Measurements from ENCODE around the gene CALN1.
"Not testable (repeated sequence)": the region's sequence is repeated elsewhere in the genome, so short reads cannot be mapped to it uniquely, and the experiment has no call there.

The CALN1 gene

DNA sequence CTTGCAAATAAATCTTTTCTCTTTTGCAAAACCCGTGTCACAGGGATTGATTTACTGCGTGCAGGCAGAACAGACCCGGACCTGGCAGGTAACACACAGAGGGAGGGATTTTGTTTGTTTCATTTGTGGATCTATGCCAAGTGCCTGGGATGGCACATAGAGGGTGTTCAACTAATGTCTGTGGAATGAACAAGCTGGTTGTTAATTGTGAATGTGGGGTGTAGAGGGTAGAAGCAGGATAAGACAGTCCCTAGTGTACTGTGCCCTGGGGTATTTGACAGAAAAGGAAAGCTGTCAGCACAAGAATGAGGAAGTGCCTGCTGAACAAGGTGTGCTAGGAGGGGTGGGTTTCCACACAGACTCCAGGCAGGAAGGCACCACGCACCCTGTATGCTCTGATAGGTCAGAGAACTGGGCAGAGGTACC lies 331.8 kb downstream of the CALN1 start:
- DNase-seq: no peak

DNA sequence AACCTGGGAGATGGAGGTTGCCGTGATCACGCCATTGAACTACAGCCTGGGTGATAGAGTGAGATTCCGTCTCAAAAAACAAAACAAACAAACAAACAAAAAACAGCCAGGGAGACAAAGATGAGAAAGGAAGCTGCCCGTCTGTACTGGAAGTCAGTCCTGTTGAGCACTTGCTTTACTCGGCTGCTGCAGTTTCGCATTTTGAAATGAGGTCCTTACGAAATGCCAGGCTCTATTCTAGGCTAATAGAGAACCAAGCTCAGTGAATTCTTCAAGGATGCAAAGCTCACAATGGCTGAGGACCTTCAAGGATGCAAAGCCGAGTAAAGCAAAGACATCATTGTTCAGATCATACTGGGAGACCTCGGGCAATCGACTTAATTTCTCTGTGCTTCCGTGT lies 333.3 kb downstream of the CALN1 start:
- no peak for DNase-seq

DNA sequence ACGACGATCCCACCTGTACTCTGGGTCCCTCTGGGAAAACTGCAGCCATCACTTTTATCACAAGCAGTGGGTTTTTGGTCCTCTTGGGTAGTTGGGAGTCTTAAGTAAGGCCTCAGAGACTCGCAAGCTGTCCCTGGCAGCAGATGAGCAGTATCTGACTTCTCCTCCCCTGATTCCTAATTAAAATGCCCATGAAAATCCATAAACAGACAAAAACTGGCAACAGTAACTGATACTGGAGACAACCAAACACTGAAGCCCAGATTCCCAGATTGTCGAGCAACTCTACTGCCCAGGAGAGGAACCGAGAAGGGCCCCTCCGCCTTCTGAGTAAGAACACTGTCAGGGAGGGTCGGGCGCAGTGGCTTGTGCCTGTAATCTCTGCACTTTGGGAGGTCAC lies 333.8 kb downstream of the CALN1 start:
- no peak for DNase-seq

DNA sequence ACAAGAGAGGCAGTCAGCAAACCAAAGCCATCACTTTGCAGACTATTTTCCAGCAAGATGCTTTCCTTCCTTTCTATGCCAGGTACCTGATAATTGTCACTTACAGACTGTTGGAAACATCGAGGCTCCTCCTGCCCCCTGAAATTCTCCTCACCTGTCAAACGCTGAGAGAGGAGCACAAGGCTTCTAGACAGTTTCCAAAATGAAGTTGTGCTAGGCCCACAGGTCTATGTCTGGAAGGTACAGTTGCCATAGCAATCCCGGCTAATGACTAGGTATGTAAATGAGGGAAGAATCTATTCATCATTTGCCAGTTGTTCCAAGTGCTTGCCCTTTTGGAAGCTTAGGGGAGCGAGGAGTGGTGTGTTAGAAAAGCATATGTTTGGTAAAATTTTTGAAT lies 334.4 kb downstream of the CALN1 start:
- DNase-seq: no peak

DNA sequence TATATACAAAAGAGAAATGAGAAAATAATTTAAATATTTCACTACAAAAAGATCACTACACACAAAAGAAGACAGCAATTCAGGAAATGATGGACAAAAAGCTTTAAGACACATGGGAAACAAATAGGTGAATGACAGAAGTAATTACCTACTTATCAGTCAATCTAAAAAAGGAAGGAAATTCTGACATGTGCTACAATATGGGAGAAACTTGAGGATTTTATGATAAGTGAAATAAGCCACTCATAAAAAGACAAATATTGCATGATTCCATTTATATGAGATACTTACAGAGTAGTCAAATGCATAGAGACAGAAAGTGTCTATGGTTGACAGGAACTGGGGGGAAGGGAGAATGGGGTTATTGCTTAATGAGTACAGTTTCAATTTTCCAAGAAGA lies 339.2 kb downstream of the CALN1 start:
- no peak for DNase-seq

DNA sequence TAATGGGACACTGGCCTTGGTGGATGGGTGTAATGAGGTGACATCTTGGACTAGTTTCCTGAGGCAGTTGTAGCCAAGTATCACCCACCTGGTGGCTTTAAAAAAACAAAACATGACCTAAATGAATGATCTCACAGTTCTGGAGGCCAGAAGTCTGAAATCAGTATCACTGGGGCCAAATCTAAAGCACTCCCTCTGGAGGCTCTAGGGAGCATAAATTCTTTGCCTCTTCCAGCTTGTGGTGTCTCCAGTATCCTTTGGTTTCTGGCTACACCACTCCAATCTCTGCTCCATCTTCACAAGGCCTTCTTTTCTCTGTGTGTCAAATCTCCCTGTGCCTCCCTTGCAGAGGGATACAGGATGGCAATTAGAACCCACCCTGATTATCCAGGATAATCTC lies 342.9 kb downstream of the CALN1 start:
- DNase-seq: no peak

DNA sequence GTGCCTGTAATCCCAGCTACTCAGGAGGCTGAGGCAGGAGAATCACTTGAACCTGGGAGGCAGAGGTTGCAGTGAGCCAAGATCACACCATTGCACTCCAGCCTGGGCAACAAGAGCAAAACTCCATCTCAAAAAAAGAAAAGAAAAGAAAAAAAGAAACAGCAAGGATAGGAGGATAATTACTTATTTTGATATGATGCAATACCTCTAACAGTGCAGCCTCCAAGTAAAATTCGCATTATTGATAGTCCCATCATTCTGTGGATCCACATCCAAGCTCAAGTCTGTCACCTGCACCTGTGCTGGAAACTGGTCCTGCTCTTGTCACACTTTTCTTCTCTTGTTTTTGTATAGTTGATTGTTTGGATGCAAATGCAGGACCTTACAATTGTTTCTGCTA lies 346.4 kb downstream of the CALN1 start:
- not testable (repeated sequence) for DNase-seq

DNA sequence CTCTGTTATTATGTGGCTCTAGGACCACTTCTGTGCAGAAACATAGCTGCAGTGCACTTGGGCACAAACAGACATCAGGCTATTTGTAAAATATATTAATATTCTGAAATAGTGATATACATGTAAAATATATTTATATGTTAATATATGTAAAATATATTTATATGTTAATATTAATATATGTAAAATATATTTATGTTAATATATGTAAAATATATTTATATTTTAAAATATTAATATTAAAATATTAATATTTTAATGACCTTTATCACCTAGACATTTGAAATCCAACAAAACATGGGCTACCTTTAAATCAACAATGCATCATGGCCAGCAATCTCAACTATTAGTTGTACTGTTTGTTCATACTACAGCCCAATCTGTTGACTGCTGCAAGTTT lies 347.2 kb downstream of the CALN1 start:
- no peak for DNase-seq

DNA sequence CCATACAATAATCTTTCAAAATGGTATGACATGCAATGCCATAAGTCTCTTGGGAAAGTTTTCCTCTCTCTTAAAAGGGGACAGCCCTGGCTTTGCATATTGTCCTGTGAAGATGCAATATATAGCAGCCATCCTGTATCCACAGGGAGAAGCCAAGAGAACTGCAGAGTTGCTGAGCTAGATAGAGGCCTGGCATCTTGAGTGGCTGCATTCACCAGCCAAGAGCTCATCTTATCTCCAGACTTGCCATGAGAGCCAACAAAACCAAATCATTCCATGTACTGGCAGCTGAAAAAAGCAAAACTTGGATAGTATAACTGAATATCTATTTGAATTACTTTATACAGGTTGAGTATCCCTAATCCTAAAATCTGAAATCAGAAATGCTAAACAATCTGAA lies 348.8 kb downstream of the CALN1 start:
- DNase-seq: no peak

DNA sequence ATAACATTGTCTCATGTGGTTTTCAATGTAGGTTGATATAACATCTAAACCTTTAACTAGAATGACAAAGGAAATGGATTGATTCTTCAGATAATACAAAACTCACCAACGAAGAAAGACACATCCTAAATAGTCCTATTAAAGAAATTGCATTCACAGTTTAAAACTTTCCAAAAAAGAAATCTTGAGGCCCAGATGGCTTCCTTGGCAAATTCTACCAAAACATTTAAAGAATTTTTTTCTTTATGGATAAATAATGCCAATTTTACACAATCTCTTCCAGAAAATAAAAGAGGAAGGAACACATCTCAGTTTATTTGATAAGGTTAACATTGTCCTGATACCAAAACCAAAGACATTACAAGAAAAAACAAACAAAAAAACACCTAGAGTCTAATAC lies 349.5 kb downstream of the CALN1 start:
- DNase-seq: no peak

DNA sequence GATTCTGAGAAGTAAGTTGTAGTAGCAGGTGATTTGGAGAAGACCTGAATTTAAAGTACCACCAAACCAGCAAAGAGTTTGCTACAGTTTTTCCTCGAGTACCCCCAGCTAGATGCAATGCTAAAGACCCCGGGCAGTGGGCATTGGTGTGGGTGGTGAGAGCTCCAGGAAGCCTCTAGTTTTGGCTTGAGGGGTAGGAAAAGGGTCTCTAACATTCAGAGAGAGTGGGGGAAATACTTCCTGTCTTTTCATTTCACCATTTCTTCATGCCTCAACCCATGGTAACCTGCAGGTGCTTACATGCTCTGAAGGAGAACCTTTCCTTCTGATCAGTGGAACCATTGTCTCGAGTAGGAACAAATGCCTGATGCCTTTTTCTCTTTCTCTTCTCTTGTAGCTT lies 352.2 kb downstream of the CALN1 start:
- no peak for DNase-seq

DNA sequence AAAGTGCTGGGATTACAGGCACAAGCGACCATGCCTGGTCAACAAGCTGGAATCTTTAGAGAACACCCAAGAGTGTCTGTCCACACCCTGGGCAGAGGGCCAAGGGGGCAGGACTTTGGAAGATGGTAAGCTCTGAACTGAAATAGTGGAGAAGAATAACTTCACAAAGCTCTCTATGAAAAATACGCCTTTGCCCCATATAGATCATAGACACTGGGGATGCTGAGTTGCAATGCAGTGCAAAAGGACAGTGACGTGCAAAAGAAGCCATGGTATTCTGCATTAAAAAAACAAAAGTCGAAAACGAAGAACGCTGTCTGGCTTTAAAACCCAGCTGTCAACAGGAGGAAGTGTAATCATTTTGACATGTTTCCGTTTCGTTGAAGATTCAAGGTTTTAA lies 353.6 kb downstream of the CALN1 start:
- no peak for DNase-seq

DNA sequence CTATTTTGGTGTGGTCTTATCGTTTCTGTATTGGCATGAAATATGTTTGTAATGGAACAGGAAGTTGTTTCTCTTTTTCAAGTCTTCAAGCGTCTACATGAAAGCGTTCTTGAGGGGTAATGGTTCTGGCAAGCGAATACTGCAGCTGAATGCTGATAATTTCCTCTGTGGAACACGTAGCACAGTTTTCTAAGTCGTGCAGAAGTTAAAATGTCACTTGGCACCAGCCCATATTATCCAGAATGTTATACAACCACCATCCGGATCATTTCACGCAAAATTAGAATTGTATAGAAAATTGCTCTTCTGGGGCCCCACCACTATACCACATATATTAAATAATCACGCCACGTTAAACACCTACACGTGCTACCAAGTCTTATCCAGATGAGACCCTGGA lies 354.3 kb downstream of the CALN1 start:
- DNase-seq: no peak

DNA sequence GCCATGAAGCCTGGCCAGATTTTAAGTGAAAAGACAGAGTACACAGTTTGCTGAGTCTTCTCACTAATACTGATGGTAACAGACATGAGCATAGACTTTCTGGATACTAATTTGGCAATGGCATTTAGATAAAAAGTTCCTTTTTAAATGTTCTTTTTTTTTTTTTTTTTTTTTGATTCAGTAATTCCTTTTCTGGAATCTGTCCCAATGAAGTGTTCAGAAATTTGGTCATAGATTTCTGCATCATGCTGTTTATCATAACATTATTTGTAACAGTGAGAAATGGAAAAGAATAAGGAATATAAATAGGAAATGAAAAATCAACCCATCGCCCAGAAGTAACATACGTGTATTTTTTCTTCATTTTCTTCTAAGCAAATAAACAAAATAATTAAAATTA lies 354.9 kb downstream of the CALN1 start:
- no peak for DNase-seq

DNA sequence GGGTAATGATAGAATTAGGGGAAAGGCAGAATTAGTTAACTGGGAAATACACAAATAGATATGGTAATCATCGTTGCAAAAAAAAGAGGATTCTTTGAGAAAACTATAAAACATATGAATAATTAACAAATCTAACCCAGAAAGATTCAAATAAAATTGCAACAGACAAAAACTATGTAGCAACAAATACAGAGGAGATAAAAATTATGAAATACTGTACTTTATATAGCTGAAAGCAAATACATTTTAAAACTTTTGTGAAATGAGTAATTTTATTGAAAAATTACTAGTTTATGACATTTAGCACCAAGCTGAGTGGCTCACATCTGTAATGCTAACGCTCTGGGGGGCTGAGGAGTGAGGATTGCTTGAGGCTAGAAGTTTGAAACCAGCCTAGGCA lies 356.7 kb downstream of the CALN1 start:
- DNase-seq: no peak

DNA sequence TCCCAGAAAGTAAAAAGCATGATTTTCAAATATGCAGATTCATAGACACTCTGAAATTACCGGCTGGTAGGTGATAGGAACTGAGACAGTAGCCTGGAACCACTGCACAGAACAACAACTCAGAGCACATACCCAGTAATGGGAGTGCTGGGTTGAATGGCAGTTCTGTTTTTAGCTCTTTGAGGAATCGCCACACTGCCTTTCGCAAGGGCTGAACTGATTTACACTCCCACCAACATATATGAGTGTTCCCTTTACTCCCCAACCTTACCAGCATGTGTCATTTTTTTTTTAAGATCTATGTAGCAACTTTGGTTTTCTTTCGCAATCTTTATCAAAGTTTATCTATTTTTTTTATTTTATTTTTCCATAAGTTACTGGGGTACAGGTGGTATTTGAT lies 358.8 kb downstream of the CALN1 start:
- no peak for DNase-seq

DNA sequence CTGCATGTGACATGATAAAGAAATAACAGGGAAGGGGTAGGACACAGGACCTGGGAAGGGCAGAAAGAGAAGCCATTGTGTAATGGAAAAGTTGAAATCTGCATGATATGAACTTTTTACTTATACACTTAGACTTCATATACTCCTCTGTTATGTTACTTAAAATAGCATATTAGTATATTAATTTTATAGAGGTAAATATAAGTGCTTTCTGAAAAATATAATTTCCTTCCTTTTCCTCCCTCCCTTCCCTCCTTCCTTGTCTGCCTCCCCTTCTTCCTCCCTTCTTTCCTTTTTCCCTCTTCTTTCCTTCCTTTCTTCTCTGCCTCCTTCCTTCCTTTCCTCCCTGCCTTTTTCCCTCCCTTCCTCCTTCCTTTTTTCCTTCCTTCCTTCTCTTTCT lies 363.7 kb downstream of the CALN1 start:
- DNase-seq: no peak

DNA sequence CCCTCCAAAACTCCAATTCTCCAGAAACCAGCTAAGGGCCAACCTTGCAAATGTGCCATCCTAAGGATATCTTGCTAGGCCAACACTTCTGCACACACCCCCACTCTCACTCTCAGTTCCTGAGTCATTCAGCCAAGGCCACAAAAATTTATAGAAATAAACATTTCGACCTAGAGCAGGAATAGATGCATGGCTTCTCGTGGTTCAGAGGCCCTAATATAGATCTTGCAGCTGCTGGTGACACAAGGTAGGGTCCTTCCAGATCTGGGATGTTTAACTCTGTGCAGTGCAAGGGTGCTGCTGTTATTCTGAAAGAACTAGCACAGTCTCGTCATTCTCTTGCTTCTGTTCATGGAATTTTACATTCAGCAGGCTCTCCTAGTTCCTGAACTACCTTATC lies 369.3 kb downstream of the CALN1 start:
- DNase-seq: no peak

DNA sequence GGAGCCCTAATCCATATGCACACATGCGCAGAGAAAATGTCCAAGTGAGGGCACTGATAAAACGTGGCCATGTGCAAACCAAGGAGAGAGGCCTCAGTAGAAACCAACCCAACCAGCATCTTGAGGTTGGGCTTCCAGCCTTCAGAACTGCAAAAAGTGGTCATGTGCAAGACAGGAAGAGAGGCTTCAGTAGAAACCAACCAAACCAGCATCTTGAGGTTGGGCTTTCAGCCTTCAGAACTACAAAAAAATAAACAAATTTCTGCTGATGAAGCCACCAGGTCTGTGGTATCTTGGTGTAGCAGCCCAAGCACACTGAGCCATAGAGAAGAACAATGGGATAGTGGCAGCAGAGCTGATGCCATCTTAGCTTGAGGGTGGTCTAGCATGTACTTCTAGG lies 371.5 kb downstream of the CALN1 start:
- DNase-seq: no peak

DNA sequence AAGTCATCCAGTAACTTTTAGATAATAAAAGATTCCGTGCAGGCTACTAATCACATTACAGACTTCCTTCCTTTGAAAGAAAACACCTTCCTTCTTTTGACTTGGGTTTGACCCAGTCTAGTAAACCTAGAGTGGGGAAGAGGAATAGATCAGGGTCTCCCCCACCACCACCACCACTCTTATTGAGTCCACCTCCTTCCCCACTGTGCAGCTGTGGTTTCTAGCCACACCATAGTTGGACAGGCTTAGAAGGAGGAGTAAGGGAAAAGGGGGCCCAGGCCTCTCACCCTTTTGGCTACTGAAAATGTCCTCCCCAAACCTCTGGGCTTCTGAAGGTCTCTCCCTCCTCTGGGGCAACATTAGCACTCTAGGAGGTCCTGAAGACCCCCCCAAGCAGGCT lies 372.7 kb downstream of the CALN1 start:
- no peak for DNase-seq

DNA sequence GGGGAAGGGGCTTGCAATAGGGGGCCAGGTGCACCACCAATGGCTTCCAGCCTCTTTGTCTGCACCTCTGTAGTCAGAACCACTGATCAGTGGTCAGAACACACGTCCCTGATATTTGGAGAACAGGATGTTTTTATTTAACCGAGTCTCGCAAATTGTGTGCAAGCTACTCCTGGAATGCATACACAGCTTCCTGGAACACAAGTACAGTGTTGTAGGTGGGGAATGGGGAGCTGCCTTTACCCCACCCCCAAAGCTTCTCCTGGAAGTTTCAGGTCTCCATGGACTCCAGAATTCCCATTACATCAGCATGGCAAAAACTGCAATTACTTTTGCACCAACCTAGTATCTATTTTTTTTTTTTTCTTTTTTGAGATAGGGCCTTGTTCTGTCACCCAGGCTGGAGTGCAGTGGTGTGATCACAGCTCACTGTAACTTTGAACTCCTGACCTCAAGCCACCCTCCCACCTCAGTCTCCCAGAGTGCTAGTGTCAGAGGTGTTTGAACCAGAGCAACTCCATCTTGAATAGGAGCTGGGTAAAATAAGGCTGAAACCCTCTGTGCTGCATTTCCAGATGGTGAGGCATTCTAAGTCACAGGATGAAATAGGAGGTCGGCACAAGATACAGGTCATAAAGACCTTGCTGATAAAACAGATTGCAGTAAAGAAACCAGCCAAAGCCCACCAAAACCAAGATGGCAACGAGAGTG lies 374.0 kb downstream of the CALN1 start:
- DNase-seq: no peak

DNA sequence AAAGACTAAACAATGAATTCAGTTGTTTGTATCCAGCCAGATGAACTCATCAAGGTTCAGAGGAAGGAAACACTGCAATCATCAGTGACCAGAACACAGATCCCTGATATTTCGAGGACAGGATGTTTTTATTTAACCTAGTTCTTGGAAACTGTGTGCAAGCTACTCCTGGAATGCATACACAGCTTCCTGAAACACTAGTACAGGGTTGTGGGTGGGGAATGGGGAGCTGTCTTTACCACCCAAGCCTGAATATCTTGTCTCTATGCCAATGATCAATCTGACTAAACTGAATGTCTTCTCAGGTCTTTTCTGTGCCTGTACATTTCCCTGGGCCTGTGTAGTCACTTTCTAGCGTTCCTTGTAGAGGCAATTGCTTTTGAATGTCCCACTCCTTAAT lies 374.6 kb downstream of the CALN1 start:
- DNase-seq: no peak

DNA sequence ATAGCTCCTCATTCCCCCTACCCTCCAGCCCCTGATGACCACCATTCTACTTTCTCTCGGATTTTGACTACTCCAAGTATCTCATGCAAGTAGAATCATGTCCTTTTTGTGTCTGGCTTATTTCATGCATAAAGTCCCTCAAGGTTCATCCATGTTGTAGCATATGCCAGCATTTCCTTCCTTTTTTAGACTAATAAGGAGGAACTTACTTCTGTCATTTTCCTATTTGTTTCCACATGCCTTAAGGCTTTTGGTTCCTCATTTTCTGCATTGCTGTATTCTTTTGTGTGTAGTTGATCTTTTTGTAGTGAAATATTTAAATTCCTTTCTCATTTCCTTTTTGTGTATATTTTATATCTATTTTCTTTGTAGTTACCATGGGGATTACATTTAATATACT lies 376.9 kb downstream of the CALN1 start:
- no peak for DNase-seq

DNA sequence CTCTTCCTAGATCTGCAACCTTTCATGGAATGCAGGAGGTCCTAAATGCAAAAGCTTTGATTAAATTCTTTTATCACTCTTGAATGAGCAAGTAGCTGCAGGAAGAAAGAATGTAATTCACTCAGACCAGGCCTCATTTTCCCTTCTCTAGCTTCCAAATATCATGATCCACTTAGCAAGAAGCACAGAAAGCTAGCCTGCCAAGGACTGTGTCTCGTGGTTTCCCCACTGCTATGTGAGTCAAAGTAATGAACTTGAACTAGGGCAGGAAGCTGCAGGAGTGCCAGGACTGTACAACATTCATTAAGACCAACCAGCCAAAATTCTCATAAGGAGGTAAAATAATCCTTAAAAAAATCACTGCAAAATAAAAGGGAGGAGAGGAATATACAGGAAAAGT lies 379.2 kb downstream of the CALN1 start:
- DNase-seq: no peak

DNA sequence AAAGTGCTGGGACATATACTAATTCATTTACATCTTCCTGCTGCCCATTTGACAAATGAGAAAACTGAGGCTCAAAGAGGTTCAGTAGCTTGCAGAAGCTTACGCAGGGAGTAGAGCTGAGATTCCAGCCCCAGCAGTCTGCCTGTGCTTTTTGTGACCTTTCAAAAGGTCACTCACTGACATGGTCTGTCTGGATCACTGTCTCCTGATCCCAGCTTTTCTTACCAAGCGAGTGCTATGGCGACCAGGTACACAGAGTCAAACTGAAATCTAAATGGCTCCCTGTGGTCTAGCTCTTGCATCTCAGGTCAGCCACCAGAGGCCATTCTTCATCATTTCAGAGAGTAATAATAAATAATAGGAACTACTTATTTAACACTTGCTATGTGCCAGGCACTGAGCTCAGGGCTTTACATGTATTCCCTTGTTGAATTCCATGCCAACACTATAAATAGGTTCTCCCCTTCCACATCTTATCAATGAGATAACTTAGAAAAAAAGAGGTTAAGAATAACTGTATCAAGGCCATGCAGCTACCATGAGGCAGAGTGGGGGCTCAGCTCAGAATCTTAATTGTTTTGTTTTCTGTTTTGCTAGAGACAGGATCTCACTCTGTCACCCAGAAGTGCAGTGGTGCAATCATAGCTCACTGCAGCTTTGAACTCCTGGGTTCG lies 381.0 kb downstream of the CALN1 start:
- no peak for DNase-seq

Data from kidney glomerular epithelial cell (primary cell).